PC-3 (cell line): ENCODE data around the gene CYP2B6. TPM values are rescaled to one million over a fixed set of nuclear protein-coding genes. Genes with fewer than 3 reads are reported as not detected.

Source experiments
- ATAC-seq: fragments of 200-7000 bp; cut with Tn5 transposase; 2 replicates; pipeline ENCODE4 v1.9.1; 2020; ENCODE audit warnings: mild to moderate bottlenecking, moderate library complexity
- BruUV-seq: library from RNA; stranded (reverse); fragments of 400-500 nt; replicated peaks from 2 replicates; lab custom pipeline; 2021; lab: Mats Ljungman, UMichigan
- CTCF ChIA-PET: fragments of 300-600 bp; sonication (Branson Sonifier 250); formaldehyde crosslinking; loops from one replicate; lab custom pipeline; 2022; ENCODE audit warnings: antibody characterized with exemption; lab: Charles Lee
- POLR2A ChIA-PET: fragments of 300-600 bp; sonication (Branson Sonifier 250); formaldehyde crosslinking; loops from one replicate; lab custom pipeline; 2022; ENCODE audit warnings: antibody characterized with exemption; ENCODE audit not compliant: unreplicated experiment; lab: Charles Lee
- DNase-seq: peaks from one replicate; pipeline ENCODE4 v3.0.0-alpha.2; 2015
- H2AFZ ChIP-seq: fragments of 300-600 bp; sonication (generic); 2 replicates; pipeline ENCODE4 v1.6.0; 2016; ENCODE audit warnings: antibody characterized with exemption, low read length
- H3F3A ChIP-seq: fragments of 300-600 bp; sonication (generic); one replicate; pipeline ENCODE4 v1.6.0; 2017; ENCODE audit warnings: antibody characterized with exemption, low read length, control low read depth, mild to moderate bottlenecking; ENCODE audit not compliant: unreplicated experiment
- H3K27ac ChIP-seq: fragments of 300-600 bp; sonication (generic); 2 replicates; pipeline ENCODE4 v1.5.1; 2016; ENCODE audit warnings: mild to moderate bottlenecking, low read length
- H3K27me3 ChIP-seq: fragments of 300-600 bp; sonication (generic); 2 replicates; pipeline ENCODE4 v1.6.1; 2016; ENCODE audit warnings: low read length, mixed read lengths
- H3K36me3 ChIP-seq: fragments of 300-600 bp; sonication (generic); 2 replicates; pipeline ENCODE4 v1.6.1; 2016; ENCODE audit warnings: low read depth, mixed run types, low read length, mixed read lengths
- H3K4me1 ChIP-seq: fragments of 300-600 bp; sonication (generic); 2 replicates; pipeline ENCODE4 v1.5.1; 2016; ENCODE audit warnings: low read length; ENCODE audit not compliant: insufficient read depth
- H3K4me2 ChIP-seq: fragments of 300-600 bp; sonication (generic); 2 replicates; pipeline ENCODE4 v1.6.0; 2016; ENCODE audit warnings: low read length
- H3K4me3 ChIP-seq: fragments of 300-600 bp; sonication (generic); 2 replicates; pipeline ENCODE4 v1.5.1; 2016; ENCODE audit warnings: mild to moderate bottlenecking, low read length, mixed read lengths
- H3K79me2 ChIP-seq: fragments of 300-600 bp; sonication (generic); 2 replicates; pipeline ENCODE4 v1.6.1; 2017; ENCODE audit warnings: low read length, mixed read lengths
- H3K9ac ChIP-seq: fragments of 300-600 bp; sonication (generic); 2 replicates; pipeline ENCODE4 v1.6.0; 2016; ENCODE audit warnings: mild to moderate bottlenecking, low read length
- H3K9me2 ChIP-seq: fragments of 300-600 bp; sonication (generic); replicated peaks from 2 replicates; pipeline ENCODE4 v1.6.1; 2016; ENCODE audit warnings: mixed run types, low read length, mixed read lengths
- H3K9me3 ChIP-seq: fragments of 300-600 bp; sonication (generic); 2 replicates; pipeline ENCODE4 v1.6.1; 2016; ENCODE audit warnings: low read length, mixed read lengths
- H4K20me1 ChIP-seq: fragments of 300-600 bp; sonication (generic); 2 replicates; pipeline ENCODE4 v1.6.1; 2016; ENCODE audit warnings: low read length, mixed read lengths
- CTCF ChIP-seq: fragments of 300-600 bp; sonication (generic); conservative IDR thresholded peaks from 2 replicates; pipeline ENCODE4 v1.5.1; 2017; ENCODE audit warnings: antibody characterized with exemption, low read depth, mild to moderate bottlenecking, low read length
- EZH2 ChIP-seq: fragments of 300-600 bp; sonication (generic); IDR thresholded peaks from one replicate; pipeline ENCODE4 v1.6.1; 2017; ENCODE audit warnings: antibody characterized with exemption, mild to moderate bottlenecking, low read length; ENCODE audit not compliant: unreplicated experiment
- EZH2phosphoT487 ChIP-seq: fragments of 300-600 bp; sonication (generic); IDR thresholded peaks from 2 replicates; pipeline ENCODE4 v1.6.1; 2018; ENCODE audit warnings: mild to moderate bottlenecking, antibody characterized with exemption, low read length, borderline replicate concordance
- intact Hi-C: fragments of 100-400 bp; cut with micrococcal nuclease; formaldehyde crosslinking; loops from 2 replicates; pipeline ENCODE4 v1.9.0; 2023
- total RNA-seq: library from RNA; depleted of rRNA; stranded (reverse); fragments of >200 nt; gene quantifications from 2 replicates; pipeline ENCODE4 v1.2.3, GENCODE V29; 2014

CYP2B6 gene
- total RNA-seq, 1 experiment from 2014 or later, result not detected

- ChIA-PET POLR2A (no interaction called here), CTCF (no interaction called here)
- Histone ChIP-seq H3K4me2 (no peak overlapping the region), H4K20me1 (no peaks in the 10 kb centered on the region), H3K27ac (no peak overlapping the region), H2AFZ (no peak overlapping the region), H3K9me3 (no peaks in the 10 kb centered on the region), H3K36me3 (no peaks in the 10 kb centered on the region), H3K4me1 (no peaks in the 10 kb centered on the region), H3F3A (no peaks in the 10 kb centered on the region), H3K27me3 (peaks cover 17% of the 10 kb centered on the region; the same call in 1 of the 2 replicates), H3K79me2 (no peaks in the 10 kb centered on the region), H3K9me2 (no peaks in the 10 kb centered on the region), H3K4me3 (no peak overlapping the region), H3K9ac (no peak overlapping the region)
- DNase-seq, result no peak
- no peak for TF ChIP-seq EZH2phosphoT487
- no peak for TF ChIP-seq CTCF
- no peak for TF ChIP-seq EZH2
- ATAC-seq, result no peak
- intact Hi-C loops, result no loop called here
- BruUV-seq, result no TSS peak
Measured at GRCh38 chr19:41009700-41010235, 18.7 kb downstream of the CYP2B6 start.

DNA sequence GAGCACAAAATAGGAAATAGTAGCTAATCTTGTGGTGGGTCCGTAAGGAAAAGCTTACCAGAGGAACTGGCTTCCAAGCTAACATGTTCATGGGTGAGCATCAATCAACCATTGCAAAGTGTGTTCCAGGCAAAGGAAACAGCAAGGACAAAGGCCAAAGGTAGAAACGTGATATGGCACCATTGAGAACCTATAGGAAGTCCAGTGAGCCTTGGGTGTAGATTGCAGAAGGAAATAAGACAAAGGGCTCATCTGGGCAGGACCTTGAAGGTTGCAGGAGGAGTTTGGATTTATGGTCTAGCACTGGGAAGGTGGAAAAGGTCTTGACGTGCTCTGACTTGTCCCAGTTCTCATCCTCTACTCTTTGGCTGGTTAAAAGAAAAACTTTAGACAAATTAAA lies 22.3 kb downstream of the CYP2B6 start:
- Histone ChIP-seq H3K9ac (no peak overlapping the region), H3K79me2 (no peaks in the 10 kb centered on the region), H3K27ac (no peak overlapping the region), H3K9me3 (no peaks in the 10 kb centered on the region), H3K4me1 (no peaks in the 10 kb centered on the region), H3K9me2 (no peaks in the 10 kb centered on the region), H4K20me1 (no peaks in the 10 kb centered on the region), H3K4me2 (no peak overlapping the region), H3K27me3 (peaks cover 17% of the 10 kb centered on the region; the same call in 1 of the 2 replicates), H3K4me3 (no peak overlapping the region), H2AFZ (no peak overlapping the region), H3F3A (no peaks in the 10 kb centered on the region), H3K36me3 (no peaks in the 10 kb centered on the region)
- ATAC-seq, result no peak
- no TSS peak for BruUV-seq
- TF ChIP-seq EZH2phosphoT487, result no peak
- TF ChIP-seq CTCF, result no peak
- no peak for TF ChIP-seq EZH2
- intact Hi-C loops, result no loop called here
- no peak for DNase-seq
- POLR2A ChIA-PET, result no interaction called here
- CTCF ChIA-PET, result no interaction called here

GRCh38 chr19:41014643-41015042 lies 23.6 kb downstream of the CYP2B6 start:
- DNase-seq (no peak), ATAC-seq (no peak)
- no peaks in the 10 kb centered on the region for H3K36me3 ChIP-seq
- H3K27me3 ChIP-seq, result peaks cover 17% of the 10 kb centered on the region; the same call in 1 of the 2 replicates
- no peaks in the 10 kb centered on the region for H3F3A ChIP-seq
- H3K9me2 ChIP-seq, result no peaks in the 10 kb centered on the region
- CTCF ChIA-PET, result no interaction called here
- no peaks in the 10 kb centered on the region for H4K20me1 ChIP-seq
- TF ChIP-seq EZH2 (no peak), CTCF (no peak), EZH2phosphoT487 (no peak)
- H3K27ac ChIP-seq, result no peak overlapping the region
- H3K4me1 ChIP-seq, result no peaks in the 10 kb centered on the region
- intact Hi-C loops, result no loop called here
- H3K9ac ChIP-seq, result no peak overlapping the region
- H3K4me3 ChIP-seq, result no peak overlapping the region
- no peaks in the 10 kb centered on the region for H3K79me2 ChIP-seq
- no peak overlapping the region for H2AFZ ChIP-seq
- H3K9me3 ChIP-seq, result no peaks in the 10 kb centered on the region
- POLR2A ChIA-PET, result no interaction called here
- no peak overlapping the region for H3K4me2 ChIP-seq
- no TSS peak for BruUV-seq
